NT2/D1 (cell line): ENCODE results near the gene GHITM.
"Not testable (repeated sequence)": the region's sequence is repeated elsewhere in the genome, so short reads cannot be mapped to it uniquely, and the experiment has no call there.

Experiments used
- YY1 ChIP-seq: IDR thresholded peaks from 2 replicates; pipeline ENCODE4 v1.6.1; 2011; ENCODE audit not compliant: insufficient read length, insufficient read depth
- ZNF274 ChIP-seq: IDR thresholded peaks from 2 replicates; pipeline ENCODE4 v1.6.1; 2011; ENCODE audit warnings: mild to moderate bottlenecking, low read depth, low read length

DNA sequence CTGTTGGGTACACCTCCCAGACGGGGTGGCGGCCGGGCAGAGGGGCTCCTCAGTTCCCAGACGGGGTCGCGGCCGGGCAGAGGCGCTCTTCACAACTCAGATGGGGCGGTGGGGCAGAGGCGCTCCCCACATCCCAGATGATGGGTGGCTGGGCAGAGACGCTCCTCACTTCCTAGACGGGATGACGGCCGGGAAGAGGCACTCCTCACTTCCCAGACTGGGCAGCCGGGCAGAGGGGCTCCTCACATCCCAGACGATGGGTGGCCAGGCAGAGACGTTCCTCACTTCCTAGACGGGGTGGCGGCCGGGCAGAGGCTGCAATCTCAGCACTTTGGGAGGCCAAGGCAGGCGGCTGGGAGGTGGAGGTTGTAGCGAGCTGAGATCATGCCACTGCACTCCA, 41.1 kb downstream of the GHITM start:
- not testable (repeated sequence) for TF ChIP-seq YY1, ZNF274
